Measurements from ENCODE around the gene PPM1J. TPM values are rescaled to one million over a fixed set of nuclear protein-coding genes. Genes with fewer than 3 reads are reported as not detected.

The PPM1J gene
- total and polyA plus RNA-seq, 9 of the 15 experiments (the other 6 are each of a cell fraction or from before 2014, with no cell fraction given): 0.25 to 10.5 (median 4.2) TPM

GRCh38 chr1:112698366-112699310 is 16.5 kb downstream of the PPM1J start (continued):
- TF ChIP-seq, protein P1, sequence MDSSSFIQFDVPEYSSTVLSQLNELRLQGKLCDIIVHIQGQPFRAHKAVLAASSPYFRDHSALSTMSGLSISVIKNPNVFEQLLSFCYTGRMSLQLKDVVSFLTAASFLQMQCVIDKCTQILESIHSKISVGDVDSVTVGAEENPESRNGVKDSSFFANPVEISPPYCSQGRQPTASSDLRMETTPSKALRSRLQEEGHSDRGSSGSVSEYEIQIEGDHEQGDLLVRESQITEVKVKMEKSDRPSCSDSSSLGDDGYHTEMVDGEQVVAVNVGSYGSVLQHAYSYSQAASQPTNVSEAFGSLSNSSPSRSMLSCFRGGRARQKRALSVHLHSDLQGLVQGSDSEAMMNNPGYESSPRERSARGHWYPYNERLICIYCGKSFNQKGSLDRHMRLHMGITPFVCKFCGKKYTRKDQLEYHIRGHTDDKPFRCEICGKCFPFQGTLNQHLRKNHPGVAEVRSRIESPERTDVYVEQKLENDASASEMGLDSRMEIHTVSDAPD (CRISPR knock-in tag; IDR thresholded peaks at IDR 0.05): no peak
- TF ChIP-seq CHCHD3 (CRISPR knock-in tag; IDR thresholded peaks at IDR 0.05): no peak
- no peak for TF ChIP-seq ZNF79 (CRISPR knock-in tag; IDR thresholded peaks at IDR 0.05; ENCODE audit: low read depth)
- TF ChIP-seq DPF2 (IDR thresholded peaks at IDR 0.05): no peak
- no peak for TF ChIP-seq TCF7 (IDR thresholded peaks at IDR 0.05; ENCODE audit: borderline replicate concordance)
- TF ChIP-seq PRDM10 (IDR thresholded peaks at IDR 0.05; ENCODE audit: partially characterized antibody): no peak
- 0 out of 2 replicates have a peak, but pooled peaks have one; percentile 8 for TF ChIP-seq ZNF75A (CRISPR knock-in tag; IDR thresholded peaks at IDR 0.05)
- no peak for TF ChIP-seq SLC30A9 (CRISPR knock-in tag; IDR thresholded peaks at IDR 0.05)
- TF ChIP-seq SMAD4 (CRISPR knock-in tag; conservative IDR thresholded peaks at IDR 0.05): 0 out of 2 replicates have a peak, but pooled peaks have one; percentile 26
- peak; percentile 32; the same call in 1 of the 2 replicates for TF ChIP-seq CBFA2T2 (conservative IDR thresholded peaks at IDR 0.05)
- TF ChIP-seq FOXJ2 (tag; IDR thresholded peaks at IDR 0.05): 0 out of 2 replicates have a peak, but pooled peaks have one; percentile 11
- TF ChIP-seq, protein P2, sequence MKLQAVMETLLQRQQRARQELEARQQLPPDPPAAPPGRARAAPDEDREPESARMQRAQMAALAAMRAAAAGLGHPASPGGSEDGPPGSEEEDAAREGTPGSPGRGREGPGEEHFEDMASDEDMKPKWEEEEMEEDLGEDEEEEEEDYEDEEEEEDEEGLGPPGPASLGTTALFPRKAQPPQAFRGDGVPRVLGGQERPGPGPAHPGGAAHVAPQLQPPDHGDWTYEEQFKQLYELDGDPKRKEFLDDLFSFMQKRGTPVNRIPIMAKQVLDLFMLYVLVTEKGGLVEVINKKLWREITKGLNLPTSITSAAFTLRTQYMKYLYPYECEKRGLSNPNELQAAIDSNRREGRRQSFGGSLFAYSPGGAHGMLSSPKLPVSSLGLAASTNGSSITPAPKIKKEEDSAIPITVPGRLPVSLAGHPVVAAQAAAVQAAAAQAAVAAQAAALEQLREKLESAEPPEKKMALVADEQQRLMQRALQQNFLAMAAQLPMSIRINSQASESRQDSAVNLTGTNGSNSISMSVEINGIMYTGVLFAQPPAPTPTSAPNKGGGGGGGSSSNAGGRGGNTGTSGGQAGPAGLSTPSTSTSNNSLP (IDR thresholded peaks at IDR 0.05; ENCODE audit: borderline replicate concordance, low read depth, low read length): no peak
- TF ChIP-seq SOX6 (IDR thresholded peaks at IDR 0.05): peak; percentile 58
- TF ChIP-seq TEAD1 (CRISPR knock-in tag; IDR thresholded peaks at IDR 0.05): peak; percentile 19 to 46; a peak in 1 of 4 replicates
- TF ChIP-seq OTX1 (CRISPR knock-in tag; IDR thresholded peaks at IDR 0.05): no peak; the same call in 1 of the 2 replicates
- peak; percentile 59 for TF ChIP-seq EGR1 (conservative IDR thresholded peaks at IDR 0.05)
- TF ChIP-seq TOE1 (IDR thresholded peaks at IDR 0.05; ENCODE audit: borderline replicate concordance): peak; percentile 78; the same call in 1 of the 2 replicates
- TF ChIP-seq TOE1 (CRISPR knock-in tag; IDR thresholded peaks at IDR 0.05; ENCODE audit: borderline replicate concordance, low read depth): no peak
- 0 out of 2 replicates have a peak, but pooled peaks have one; percentile 1 for TF ChIP-seq CREM (IDR thresholded peaks at IDR 0.05; ENCODE audit: low read depth)
- no peak for TF ChIP-seq MBD2 (IDR thresholded peaks at IDR 0.05; ENCODE audit: borderline replicate concordance, low read depth)
- no peak for TF ChIP-seq ARID2 (IDR thresholded peaks at IDR 0.05)
